GM10248 (cell line): ENCODE measurements around the gene ABCB8.

Experiments used
- CTCF ChIA-PET: fragments of 300-600 bp; sonication (Branson Sonifier 250); formaldehyde crosslinking; extraction: SDS; loops from one replicate; lab custom pipeline; 2021; ENCODE audit warnings: antibody characterized with exemption; lab: Yijun Ruan, JAX
- POLR2A ChIA-PET: fragments of 350-650 bp; sonication (Branson Sonifier 250); formaldehyde crosslinking; extraction: SDS; loops from one replicate; lab custom pipeline; 2020; ENCODE audit warnings: antibody characterized with exemption; lab: Yijun Ruan, JAX
- DNase-seq: peaks from one replicate; pipeline ENCODE4 v3.0.0; 2012; ENCODE audit errors: extremely low spot score
- TF ChIP-seq, protein P1 (sequence below): IDR thresholded peaks from 2 replicates; pipeline ENCODE4 v1.5.1; 2012; ENCODE audit warnings: mild to moderate bottlenecking, low read depth; ENCODE audit errors: extremely low read depth, missing control alignments, control extremely low read depth

The ABCB8 gene

DNA sequence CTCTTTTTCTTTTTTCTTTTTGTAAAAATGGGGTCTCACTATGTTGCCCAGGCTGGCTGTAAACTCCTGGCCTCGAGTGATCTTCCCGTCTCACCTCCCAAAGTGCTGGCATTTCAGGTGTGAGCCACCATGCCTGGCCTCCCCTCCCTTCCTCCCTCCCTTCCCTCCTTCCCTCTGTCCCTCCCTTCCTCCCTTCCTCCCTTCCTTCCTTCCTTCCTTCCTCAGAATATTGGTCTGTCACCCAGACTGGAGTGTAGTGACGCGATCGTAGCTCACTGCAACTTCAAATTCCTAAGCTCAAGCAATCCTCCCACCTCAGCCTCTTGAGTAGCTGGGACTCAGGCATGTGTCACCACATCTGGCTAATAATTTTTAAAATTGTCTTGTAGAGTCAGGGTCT is 66.4 kb downstream of the ABCB8 start:
- ChIA-PET POLR2A (no interaction called here), CTCF (interaction anchor here (1.1 to 12.8 kb wide), 4 partner anchors 9 to 76 kb away, joined by 3 to 149 read pairs (median 7); no protein-coding TSS in a partner anchor)
- DNase-seq = no peak
- TF ChIP-seq, protein P1, sequence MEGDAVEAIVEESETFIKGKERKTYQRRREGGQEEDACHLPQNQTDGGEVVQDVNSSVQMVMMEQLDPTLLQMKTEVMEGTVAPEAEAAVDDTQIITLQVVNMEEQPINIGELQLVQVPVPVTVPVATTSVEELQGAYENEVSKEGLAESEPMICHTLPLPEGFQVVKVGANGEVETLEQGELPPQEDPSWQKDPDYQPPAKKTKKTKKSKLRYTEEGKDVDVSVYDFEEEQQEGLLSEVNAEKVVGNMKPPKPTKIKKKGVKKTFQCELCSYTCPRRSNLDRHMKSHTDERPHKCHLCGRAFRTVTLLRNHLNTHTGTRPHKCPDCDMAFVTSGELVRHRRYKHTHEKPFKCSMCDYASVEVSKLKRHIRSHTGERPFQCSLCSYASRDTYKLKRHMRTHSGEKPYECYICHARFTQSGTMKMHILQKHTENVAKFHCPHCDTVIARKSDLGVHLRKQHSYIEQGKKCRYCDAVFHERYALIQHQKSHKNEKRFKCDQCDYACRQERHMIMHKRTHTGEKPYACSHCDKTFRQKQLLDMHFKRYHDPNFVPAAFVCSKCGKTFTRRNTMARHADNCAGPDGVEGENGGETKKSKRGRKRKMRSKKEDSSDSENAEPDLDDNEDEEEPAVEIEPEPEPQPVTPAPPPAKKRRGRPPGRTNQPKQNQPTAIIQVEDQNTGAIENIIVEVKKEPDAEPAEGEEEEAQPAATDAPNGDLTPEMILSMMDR = no peak

DNA sequence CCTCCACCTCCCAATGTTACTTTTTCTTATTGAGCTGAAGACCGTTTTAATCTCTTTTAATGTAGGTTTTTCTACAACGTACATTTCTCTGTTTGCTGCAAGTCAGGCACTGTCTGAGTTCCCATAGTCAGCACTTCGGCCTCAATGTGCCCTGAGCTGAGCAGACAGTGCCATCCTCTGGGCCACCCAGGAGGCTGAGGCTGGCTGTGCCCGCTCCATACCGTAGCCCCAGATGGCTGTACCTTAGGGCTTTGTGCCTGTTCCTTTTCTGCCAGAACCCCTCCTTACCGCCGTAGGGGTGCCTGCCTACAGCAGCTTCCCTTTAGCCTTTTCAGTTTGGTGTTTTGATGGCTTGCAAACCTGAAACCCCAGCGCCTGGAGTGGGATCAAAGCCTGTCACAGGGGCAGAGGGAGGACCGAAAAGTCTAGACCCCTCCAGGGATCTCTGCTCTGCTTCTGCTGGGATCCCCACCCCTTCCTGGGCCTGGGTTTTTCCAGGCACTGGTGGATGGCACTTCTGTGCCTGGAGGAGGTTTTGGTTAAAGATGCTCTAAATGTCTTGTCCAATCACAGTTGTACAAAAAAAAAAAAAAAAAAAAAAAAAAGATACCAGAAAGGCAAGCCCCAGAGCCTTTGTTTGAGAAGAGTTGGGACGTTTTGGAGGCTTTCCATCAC is 67.0 kb downstream of the ABCB8 start:
- POLR2A ChIA-PET = no interaction called here
- TF ChIP-seq, protein P1 = no peak
- CTCF ChIA-PET = interaction anchor here (1.1 to 12.8 kb wide), 4 partner anchors 9 to 77 kb away, joined by 3 to 149 read pairs (median 7); no protein-coding TSS in a partner anchor
- no peak for DNase-seq

DNA sequence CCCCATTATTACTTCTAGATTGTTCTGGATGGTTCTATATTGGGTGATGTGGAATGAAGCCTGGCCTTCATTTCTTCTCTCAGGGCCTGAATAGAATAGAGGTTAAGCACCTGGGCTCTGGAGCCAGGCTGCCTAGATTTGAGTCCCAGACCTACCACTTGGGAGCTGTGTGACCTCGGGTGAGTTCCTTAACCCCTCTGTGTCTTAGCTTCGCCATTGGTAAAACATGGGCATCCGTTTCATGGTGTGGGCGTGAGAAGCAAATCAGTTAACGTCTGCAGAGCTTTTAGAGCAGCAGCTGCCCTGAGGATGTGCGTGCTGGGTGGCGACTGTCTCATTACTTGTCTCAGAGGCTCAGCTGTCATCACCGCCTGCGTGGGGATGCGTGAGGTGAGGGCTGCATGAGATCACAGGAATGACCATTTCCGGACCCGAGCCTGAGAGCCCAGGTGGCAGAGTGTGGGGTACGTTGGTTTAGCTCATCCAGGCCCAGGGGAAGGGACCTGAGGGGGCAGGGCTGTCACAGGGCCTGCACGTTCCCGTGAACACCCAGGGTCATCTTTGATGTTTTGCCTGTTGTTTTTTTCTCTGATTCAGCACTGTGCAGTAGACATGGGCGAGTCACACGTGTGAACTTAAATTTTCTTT is 67.7 kb downstream of the ABCB8 start:
- DNase-seq = no peak
- ChIA-PET CTCF (interaction anchor here (1.7 to 12.8 kb wide), 2 partner anchors 12 to 28 kb away, joined by 10 to 149 read pairs; no protein-coding TSS in a partner anchor), POLR2A (no interaction called here)
- TF ChIP-seq, protein P1 = no peak
